PC-9 (cell line): ENCODE results near the gene OBSCN. TPM values are rescaled to one million over a fixed set of nuclear protein-coding genes. Genes with fewer than 3 reads are reported as not detected.

Source experiments
- BruUV-seq: library from RNA; stranded (reverse); fragments of 400-500 nt; replicated peaks from 2 replicates; lab custom pipeline; 2021; lab: Mats Ljungman, UMichigan
- CTCF ChIA-PET: fragments of 300-600 bp; sonication (Branson Sonifier 250); formaldehyde crosslinking; loops from one replicate; lab custom pipeline; 2022; ENCODE audit warnings: antibody characterized with exemption; lab: Charles Lee
- POLR2A ChIA-PET: fragments of 300-600 bp; sonication (Branson Sonifier 250); formaldehyde crosslinking; loops from one replicate; lab custom pipeline; 2022; ENCODE audit warnings: antibody characterized with exemption; ENCODE audit not compliant: unreplicated experiment; lab: Charles Lee
- DNase-seq, 2 experiments: peaks; one replicate each; pipeline versions ENCODE4 v3.0.0 to v3.0.0-alpha.2; 2015 to 2022; ENCODE audit warnings: mixed read lengths in 1 of 2
- H2AFZ ChIP-seq: fragments of 200-600 bp; sonication (generic); 2 replicates; pipeline ENCODE4 v1.8.1; 2017; ENCODE audit warnings: antibody characterized with exemption
- H3F3A ChIP-seq: fragments of 200-600 bp; sonication (generic); 2 replicates; pipeline ENCODE4 v1.8.1; 2017; ENCODE audit warnings: antibody characterized with exemption, mild to moderate bottlenecking, low read depth; ENCODE audit not compliant: insufficient read depth
- H3K27ac ChIP-seq: fragments of 200-600 bp; sonication (generic); 2 replicates; pipeline ENCODE4 v1.6.1; 2016; ENCODE audit warnings: mixed run types
- H3K27me3 ChIP-seq: fragments of 200-600 bp; sonication (generic); 2 replicates; pipeline ENCODE4 v1.6.1; 2016; ENCODE audit warnings: low read depth, mixed run types; ENCODE audit not compliant: insufficient read depth
- H3K36me3 ChIP-seq: fragments of 200-600 bp; sonication (generic); 2 replicates; pipeline ENCODE4 v1.6.1; 2016; ENCODE audit warnings: low read depth, mixed run types
- H3K4me1 ChIP-seq: fragments of 200-600 bp; sonication (generic); replicated peaks from 2 replicates; pipeline ENCODE4 v1.6.1; 2016; ENCODE audit warnings: mixed run types; ENCODE audit not compliant: insufficient read depth
- H3K4me2 ChIP-seq: fragments of 200-600 bp; sonication (generic); 2 replicates; pipeline ENCODE4 v1.6.1; 2017; ENCODE audit warnings: mixed run types
- H3K4me3 ChIP-seq: fragments of 200-600 bp; sonication (generic); 2 replicates; pipeline ENCODE4 v1.6.1; 2016; ENCODE audit warnings: mixed run types
- H3K79me2 ChIP-seq: fragments of 200-600 bp; sonication (generic); 2 replicates; pipeline ENCODE4 v1.6.1; 2017; ENCODE audit warnings: low read depth, mixed run types
- H3K9me2 ChIP-seq: fragments of 200-600 bp; sonication (generic); 2 replicates; pipeline ENCODE4 v1.8.1; 2017; ENCODE audit warnings: mild to moderate bottlenecking; ENCODE audit not compliant: insufficient read depth
- H3K9me3 ChIP-seq: fragments of 200-600 bp; sonication (generic); 2 replicates; pipeline ENCODE4 v1.8.1; 2016; ENCODE audit warnings: low read depth; ENCODE audit not compliant: insufficient read depth
- H4K20me1 ChIP-seq: fragments of 200-600 bp; sonication (generic); 2 replicates; pipeline ENCODE4 v1.8.1; 2017; ENCODE audit not compliant: insufficient read depth
- EZH2 ChIP-seq: fragments of 200-600 bp; sonication (generic); IDR thresholded peaks from 2 replicates; pipeline ENCODE4 v1.8.0; 2017; ENCODE audit warnings: antibody characterized with exemption, low read depth
- intact Hi-C: fragments of 100-400 bp; cut with micrococcal nuclease; formaldehyde crosslinking; loops from one replicate; pipeline ENCODE4 v1.10.0; 2022; ENCODE audit not compliant: unreplicated experiment
- total RNA-seq: library from RNA; stranded (reverse); gene quantifications from 2 replicates; pipeline ENCODE4 v1.2.3, GENCODE V29; 2021
- TF ChIP-seq, protein P1 (sequence below): fragments of 200-600 bp; sonication (generic); conservative IDR thresholded peaks from 2 replicates; pipeline ENCODE4 v1.6.1; 2017; ENCODE audit warnings: mixed run types, antibody characterized with exemption, mild to moderate bottlenecking, moderate library complexity

OBSCN gene
- total RNA-seq, 1 experiment from 2014 or later: 62.9 TPM

DNA sequence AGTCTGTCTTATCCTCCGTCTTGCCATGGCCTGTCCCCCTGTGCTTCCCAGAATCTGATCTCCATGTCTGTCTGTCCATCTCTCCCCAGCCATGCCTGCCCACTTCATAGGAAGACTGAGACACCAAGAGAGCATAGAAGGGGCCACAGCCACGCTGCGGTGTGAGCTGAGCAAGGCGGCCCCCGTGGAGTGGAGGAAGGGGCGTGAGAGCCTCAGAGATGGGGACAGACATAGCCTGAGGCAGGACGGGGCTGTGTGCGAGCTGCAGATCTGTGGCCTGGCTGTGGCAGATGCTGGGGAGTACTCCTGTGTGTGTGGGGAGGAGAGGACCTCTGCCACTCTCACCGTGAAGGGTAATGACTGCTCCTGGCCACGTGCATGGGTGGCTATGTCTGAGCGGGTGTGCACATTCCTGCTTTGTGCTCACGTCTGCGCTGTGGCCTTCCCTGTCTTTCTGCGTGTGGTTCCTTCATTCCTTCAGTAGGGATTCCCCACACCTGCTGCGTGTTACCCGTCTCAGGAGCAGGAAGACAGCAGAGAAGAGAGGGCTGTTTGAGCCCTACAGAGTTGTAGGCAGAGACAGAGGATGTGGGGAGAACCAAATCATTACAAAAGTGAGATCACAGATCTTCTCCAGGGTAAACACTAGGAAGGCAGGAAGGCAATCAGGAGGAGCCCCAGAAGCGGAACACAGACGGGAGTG is 80.8 kb downstream of the OBSCN start:
- no peak for DNase-seq
- Histone ChIP-seq H4K20me1 (no peaks in the 10 kb centered on the region), H3K4me3 (no peak overlapping the region), H3K9me3 (no peaks in the 10 kb centered on the region; the same call in 1 of the 2 replicates), H3K27ac (no peak overlapping the region), H2AFZ (no peak overlapping the region), H3K27me3 (no peaks in the 10 kb centered on the region), H3F3A (no peaks in the 10 kb centered on the region), H3K9me2 (no peaks in the 10 kb centered on the region), H3K79me2 (no peaks in the 10 kb centered on the region), H3K4me2 (no peak overlapping the region), H3K4me1 (no peaks in the 10 kb centered on the region), H3K36me3 (no peaks in the 10 kb centered on the region)
- ChIA-PET CTCF (no interaction called here), POLR2A (no interaction called here)
- BruUV-seq: no TSS peak
- TF ChIP-seq, protein P1, sequence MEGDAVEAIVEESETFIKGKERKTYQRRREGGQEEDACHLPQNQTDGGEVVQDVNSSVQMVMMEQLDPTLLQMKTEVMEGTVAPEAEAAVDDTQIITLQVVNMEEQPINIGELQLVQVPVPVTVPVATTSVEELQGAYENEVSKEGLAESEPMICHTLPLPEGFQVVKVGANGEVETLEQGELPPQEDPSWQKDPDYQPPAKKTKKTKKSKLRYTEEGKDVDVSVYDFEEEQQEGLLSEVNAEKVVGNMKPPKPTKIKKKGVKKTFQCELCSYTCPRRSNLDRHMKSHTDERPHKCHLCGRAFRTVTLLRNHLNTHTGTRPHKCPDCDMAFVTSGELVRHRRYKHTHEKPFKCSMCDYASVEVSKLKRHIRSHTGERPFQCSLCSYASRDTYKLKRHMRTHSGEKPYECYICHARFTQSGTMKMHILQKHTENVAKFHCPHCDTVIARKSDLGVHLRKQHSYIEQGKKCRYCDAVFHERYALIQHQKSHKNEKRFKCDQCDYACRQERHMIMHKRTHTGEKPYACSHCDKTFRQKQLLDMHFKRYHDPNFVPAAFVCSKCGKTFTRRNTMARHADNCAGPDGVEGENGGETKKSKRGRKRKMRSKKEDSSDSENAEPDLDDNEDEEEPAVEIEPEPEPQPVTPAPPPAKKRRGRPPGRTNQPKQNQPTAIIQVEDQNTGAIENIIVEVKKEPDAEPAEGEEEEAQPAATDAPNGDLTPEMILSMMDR: no peak
- intact Hi-C loops: no loop called here

DNA sequence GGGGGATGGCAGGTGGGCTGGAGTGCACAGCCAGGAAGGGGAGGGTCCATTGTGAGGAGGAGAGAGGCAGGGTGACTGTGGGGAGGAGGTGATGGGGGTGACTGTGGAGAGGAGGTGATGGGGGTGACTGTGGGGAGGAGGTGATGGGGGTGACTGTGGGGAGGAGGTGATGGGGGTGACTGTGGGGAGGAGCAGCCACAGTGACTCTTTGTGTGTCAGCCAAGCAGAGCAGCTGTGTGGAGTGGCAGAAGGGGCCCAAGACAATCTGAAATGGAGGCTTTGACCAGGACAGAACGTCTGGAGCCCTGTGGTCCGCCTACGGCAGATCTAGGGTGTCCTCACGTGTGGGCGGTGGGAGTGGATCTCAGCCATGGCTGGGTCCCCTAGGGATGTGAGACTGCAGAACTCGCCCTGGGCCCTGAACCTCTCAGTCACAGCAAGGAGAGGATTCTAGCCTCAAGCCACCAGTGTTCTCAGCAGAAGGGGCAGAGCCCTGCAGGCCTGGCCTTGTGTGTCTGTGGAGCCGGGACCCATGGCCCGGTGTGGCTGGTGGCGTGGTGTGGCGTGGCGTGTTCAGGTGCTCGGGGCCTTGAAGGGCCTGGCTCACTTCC is 81.5 kb downstream of the OBSCN start:
- Histone ChIP-seq H3K27me3 (no peaks in the 10 kb centered on the region), H3K9me3 (no peaks in the 10 kb centered on the region; the same call in 1 of the 2 replicates), H3F3A (no peaks in the 10 kb centered on the region), H3K4me1 (no peaks in the 10 kb centered on the region), H3K4me2 (no peak overlapping the region), H3K9me2 (no peaks in the 10 kb centered on the region), H3K4me3 (no peak overlapping the region), H3K79me2 (no peaks in the 10 kb centered on the region), H3K27ac (no peak overlapping the region), H3K36me3 (no peaks in the 10 kb centered on the region), H2AFZ (no peak overlapping the region), H4K20me1 (no peaks in the 10 kb centered on the region)
- TF ChIP-seq, protein P1: no peak
- no peak for TF ChIP-seq EZH2
- no TSS peak for BruUV-seq
- intact Hi-C loops: no loop called here
- no peak for DNase-seq
- POLR2A ChIA-PET: interaction anchor here (0.6 kb wide), 1 partner anchor 178 kb away, joined by 4 read pairs; no protein-coding TSS in a partner anchor
- CTCF ChIA-PET: interaction anchor here (0.7 kb wide), 1 partner anchor 159 kb away, joined by 13 read pairs; no protein-coding TSS in a partner anchor

DNA sequence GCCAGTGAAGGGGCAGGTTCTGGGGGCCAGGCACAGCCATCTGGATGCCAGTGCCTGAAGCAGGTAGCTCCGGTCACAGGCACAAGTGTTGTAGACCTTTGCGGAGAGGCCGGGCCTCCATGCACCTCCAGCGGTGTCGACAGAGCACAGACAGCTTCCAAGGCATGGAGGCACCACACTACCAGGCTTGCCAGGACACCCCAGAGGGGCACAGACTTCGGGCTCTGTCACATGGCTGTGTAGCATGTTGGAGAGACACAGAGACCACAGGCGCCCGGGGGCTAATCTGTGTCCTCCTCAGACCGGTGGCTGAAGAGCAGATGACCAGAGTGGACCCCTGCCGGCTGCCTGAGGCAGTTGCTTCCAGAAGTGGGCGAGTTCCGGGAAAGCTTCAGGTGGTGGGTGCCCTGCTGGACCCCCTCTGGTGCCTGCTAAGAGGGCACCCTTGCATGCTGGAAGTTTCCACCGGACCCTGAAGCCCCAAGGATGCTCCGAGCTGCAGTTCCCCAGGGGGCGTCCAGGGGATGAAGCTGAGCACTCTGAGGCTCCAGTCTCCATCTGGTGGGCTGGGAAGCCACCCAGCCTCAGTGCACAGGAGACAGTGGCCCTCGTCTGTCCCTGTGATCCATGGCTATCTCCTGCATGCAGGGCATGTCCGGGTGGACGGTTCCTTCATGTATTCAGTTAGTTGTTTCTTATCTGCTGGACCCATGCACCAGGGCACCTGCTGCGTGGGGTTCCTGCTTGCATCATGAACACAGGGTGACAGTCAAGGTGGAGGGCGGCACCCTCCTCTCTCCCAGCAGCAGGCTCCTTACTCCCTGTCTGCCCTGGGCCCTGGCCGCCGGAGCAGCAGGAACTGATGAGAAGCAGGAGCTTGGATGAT is 82.4 kb downstream of the OBSCN start:
- Histone ChIP-seq H3K79me2 (no peaks in the 10 kb centered on the region), H3K9me3 (no peaks in the 10 kb centered on the region; the same call in 1 of the 2 replicates), H3K27me3 (no peaks in the 10 kb centered on the region), H3K9me2 (no peaks in the 10 kb centered on the region), H2AFZ (no peak overlapping the region), H3K4me2 (no peak overlapping the region), H3K27ac (no peak overlapping the region), H3K36me3 (no peaks in the 10 kb centered on the region), H3F3A (no peaks in the 10 kb centered on the region), H3K4me1 (no peaks in the 10 kb centered on the region), H4K20me1 (no peaks in the 10 kb centered on the region), H3K4me3 (no peak overlapping the region)
- TF ChIP-seq, protein P1: no peak
- no peak for TF ChIP-seq EZH2
- POLR2A ChIA-PET: interaction anchor here (0.6 to 0.7 kb wide), 2 partner anchors 114 to 179 kb away, joined by 3 to 4 read pairs; no protein-coding TSS in a partner anchor
- intact Hi-C loops: no loop called here
- CTCF ChIA-PET: interaction anchor here (0.5 kb wide), 1 partner anchor 87 kb away, joined by 3 read pairs; no protein-coding TSS in a partner anchor
- no peak for DNase-seq
- BruUV-seq: no TSS peak
